Measurements from ENCODE around the gene KIRREL3.
A peak's percentile ranks its signal among the peaks of the same experiment; 100 is the strongest.

The KIRREL3 gene

GRCh38 chr11:126479178-126479930, 521.2 kb downstream of the KIRREL3 start:
- no peak for DNase-seq

- DNase-seq, result no peak
Measured at GRCh38 chr11:126478466-126478865, 522.1 kb downstream of the KIRREL3 start.

- DNase-seq, result peak in 2 of 6 experiments; percentile 14 to 19
Measured at GRCh38 chr11:126477535-126478305, 522.9 kb downstream of the KIRREL3 start.

GRCh38 chr11:126476977-126477376, 523.6 kb downstream of the KIRREL3 start:
- no peak for DNase-seq

GRCh38 chr11:126476266-126476924, 524.2 kb downstream of the KIRREL3 start:
- no peak for DNase-seq

- no peak for DNase-seq
Measured at GRCh38 chr11:126475014-126475991, 525.3 kb downstream of the KIRREL3 start.

- no peak for DNase-seq
Measured at GRCh38 chr11:126474220-126474619, 526.4 kb downstream of the KIRREL3 start.

GRCh38 chr11:126473269-126473668, 527.3 kb downstream of the KIRREL3 start:
- no peak for DNase-seq

GRCh38 chr11:126469311-126469710, 531.3 kb downstream of the KIRREL3 start:
- DNase-seq, result no peak

GRCh38 chr11:126468102-126468521, 532.5 kb downstream of the KIRREL3 start:
- no peak for DNase-seq

- DNase-seq, result no peak
Measured at GRCh38 chr11:126467471-126467870, 533.1 kb downstream of the KIRREL3 start.

- DNase-seq, result no peak
Measured at GRCh38 chr11:126467046-126467370, 533.6 kb downstream of the KIRREL3 start.

GRCh38 chr11:126466236-126467045, 534.1 kb downstream of the KIRREL3 start:
- no peak for DNase-seq

- peak in 3 of 6 experiments; percentile 4 to 20 (median 5) for DNase-seq
Measured at GRCh38 chr11:126465573-126466188, 534.9 kb downstream of the KIRREL3 start.

- DNase-seq, result no peak
Measured at GRCh38 chr11:126464796-126465195, 535.8 kb downstream of the KIRREL3 start.

GRCh38 chr11:126462422-126462821, 538.1 kb downstream of the KIRREL3 start:
- no peak for DNase-seq

- no peak for DNase-seq
Measured at GRCh38 chr11:126461996-126462395, 538.6 kb downstream of the KIRREL3 start.

GRCh38 chr11:126461096-126461440, 539.5 kb downstream of the KIRREL3 start:
- DNase-seq, result no peak

- no peak for DNase-seq
Measured at GRCh38 chr11:126460417-126461095, 540.0 kb downstream of the KIRREL3 start.

GRCh38 chr11:126459691-126460281, 540.8 kb downstream of the KIRREL3 start:
- DNase-seq, result no peak

All from stimulated activated naive CD4-positive, alpha-beta T cell (primary cell).